IMR-90 (cell line): Measurements from ENCODE around the gene SLC25A21. TPM values are rescaled to one million over a fixed set of nuclear protein-coding genes. Genes with fewer than 3 reads are reported as not detected.

Experiments used
- CHD1 ChIP-seq: IDR thresholded peaks from 2 replicates; pipeline ENCODE4 v1.6.1; 2012; ENCODE audit warnings: low read depth, low read length, improper control_type of control experiment
- MAFK ChIP-seq: IDR thresholded peaks from 2 replicates; pipeline ENCODE4 v1.6.1; 2012; ENCODE audit warnings: low read depth, low read length, improper control_type of control experiment
- MXI1 ChIP-seq: IDR thresholded peaks from 2 replicates; pipeline ENCODE4 v1.6.1; 2012; ENCODE audit warnings: low read depth, mild to moderate bottlenecking, low read length, moderate library complexity, borderline replicate concordance
- POLR2A ChIP-seq: IDR thresholded peaks from 2 replicates; pipeline ENCODE4 v1.6.1; 2012; ENCODE audit warnings: mild to moderate bottlenecking, low read depth, low read length
- RAD21 ChIP-seq: IDR thresholded peaks from 2 replicates; pipeline ENCODE4 v1.6.1; 2012; ENCODE audit warnings: low read length, improper control_type of control experiment
- polyA plus RNA-seq, 3 experiments: library from polyadenylated mRNA; depleted of rRNA; stranded (reverse); fragments of >200 nt; gene quantifications; 2 replicates each; pipeline ENCODE4 v1.2.3, GENCODE V29; 2012; ENCODE audit warnings: low replicate concordance in 1 of 3
- total RNA-seq: library from RNA; depleted of rRNA; stranded (reverse); fragments of >200 nt; gene quantifications from 2 replicates; pipeline ENCODE4 v1.2.3, GENCODE V29; 2012
- TF ChIP-seq, protein P1 (sequence below): conservative IDR thresholded peaks from 2 replicates; pipeline ENCODE4 v1.5.1; 2012; ENCODE audit warnings: mild to moderate bottlenecking, low read depth, low read length, improper control_type of control experiment

SLC25A21 gene
- total and polyA plus RNA-seq, 2 of the 4 experiments (the other 2 are of a cell fraction): 0.62 to 0.90 TPM

DNA sequence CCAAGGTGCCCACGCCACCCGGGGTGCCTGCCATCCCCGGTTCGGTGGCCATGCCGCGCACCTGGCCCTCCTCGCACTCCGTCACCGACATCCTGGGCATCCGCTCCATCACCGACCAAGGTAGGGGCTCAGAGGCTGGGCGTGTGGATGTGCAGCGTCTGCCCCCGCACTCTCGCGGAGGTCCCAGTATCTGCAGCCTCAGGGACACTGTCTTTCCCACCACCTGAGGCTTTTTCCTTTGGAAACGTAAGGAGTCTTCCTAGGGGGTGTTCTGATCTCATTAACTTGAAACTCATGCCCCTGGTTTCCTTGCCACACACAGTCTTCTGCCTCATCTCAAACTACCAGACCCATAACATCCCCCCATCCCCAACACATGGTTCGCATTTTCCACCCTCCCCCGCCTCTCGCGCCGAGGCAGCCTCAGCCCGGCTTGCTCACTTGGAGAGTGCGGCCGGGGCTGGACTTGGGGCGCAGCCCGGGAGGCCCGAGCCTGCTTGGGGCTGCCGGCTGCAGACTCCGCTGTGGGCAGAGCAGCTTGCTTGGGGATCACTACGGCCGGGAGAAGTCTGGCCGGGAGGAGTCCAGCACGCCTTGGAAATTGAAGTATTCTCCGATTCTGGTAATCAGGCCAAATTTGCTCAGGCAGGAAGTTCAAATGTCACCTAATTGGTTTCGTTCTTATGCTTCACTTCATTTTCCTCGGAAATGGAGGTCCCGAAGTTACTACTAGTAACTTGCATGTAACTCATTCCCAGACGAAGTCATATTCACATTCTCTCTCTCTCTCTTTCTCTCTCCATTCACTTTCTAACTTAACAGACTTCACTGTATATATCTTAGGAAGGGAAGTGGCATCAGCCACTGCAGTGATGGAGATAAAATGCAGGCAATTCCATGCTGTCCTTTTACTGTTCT lies 508.7 kb downstream of the SLC25A21 start (continued):
- TF ChIP-seq, protein P1, sequence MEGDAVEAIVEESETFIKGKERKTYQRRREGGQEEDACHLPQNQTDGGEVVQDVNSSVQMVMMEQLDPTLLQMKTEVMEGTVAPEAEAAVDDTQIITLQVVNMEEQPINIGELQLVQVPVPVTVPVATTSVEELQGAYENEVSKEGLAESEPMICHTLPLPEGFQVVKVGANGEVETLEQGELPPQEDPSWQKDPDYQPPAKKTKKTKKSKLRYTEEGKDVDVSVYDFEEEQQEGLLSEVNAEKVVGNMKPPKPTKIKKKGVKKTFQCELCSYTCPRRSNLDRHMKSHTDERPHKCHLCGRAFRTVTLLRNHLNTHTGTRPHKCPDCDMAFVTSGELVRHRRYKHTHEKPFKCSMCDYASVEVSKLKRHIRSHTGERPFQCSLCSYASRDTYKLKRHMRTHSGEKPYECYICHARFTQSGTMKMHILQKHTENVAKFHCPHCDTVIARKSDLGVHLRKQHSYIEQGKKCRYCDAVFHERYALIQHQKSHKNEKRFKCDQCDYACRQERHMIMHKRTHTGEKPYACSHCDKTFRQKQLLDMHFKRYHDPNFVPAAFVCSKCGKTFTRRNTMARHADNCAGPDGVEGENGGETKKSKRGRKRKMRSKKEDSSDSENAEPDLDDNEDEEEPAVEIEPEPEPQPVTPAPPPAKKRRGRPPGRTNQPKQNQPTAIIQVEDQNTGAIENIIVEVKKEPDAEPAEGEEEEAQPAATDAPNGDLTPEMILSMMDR: no peak
- TF ChIP-seq CHD1: no peak
- TF ChIP-seq MXI1: no peak
- no peak for TF ChIP-seq MAFK
- no peak for TF ChIP-seq POLR2A
- TF ChIP-seq RAD21: no peak
